Measurements from ENCODE around the gene HSD17B1. TPM values are rescaled to one million over a fixed set of nuclear protein-coding genes. Genes with fewer than 3 reads are reported as not detected.

The HSD17B1 gene
- total and polyA plus RNA-seq, 2 of the 13 experiments (the other 11 are each of a cell fraction or from before 2014, with no cell fraction given) = 0.54 to 0.93 TPM

DNA sequence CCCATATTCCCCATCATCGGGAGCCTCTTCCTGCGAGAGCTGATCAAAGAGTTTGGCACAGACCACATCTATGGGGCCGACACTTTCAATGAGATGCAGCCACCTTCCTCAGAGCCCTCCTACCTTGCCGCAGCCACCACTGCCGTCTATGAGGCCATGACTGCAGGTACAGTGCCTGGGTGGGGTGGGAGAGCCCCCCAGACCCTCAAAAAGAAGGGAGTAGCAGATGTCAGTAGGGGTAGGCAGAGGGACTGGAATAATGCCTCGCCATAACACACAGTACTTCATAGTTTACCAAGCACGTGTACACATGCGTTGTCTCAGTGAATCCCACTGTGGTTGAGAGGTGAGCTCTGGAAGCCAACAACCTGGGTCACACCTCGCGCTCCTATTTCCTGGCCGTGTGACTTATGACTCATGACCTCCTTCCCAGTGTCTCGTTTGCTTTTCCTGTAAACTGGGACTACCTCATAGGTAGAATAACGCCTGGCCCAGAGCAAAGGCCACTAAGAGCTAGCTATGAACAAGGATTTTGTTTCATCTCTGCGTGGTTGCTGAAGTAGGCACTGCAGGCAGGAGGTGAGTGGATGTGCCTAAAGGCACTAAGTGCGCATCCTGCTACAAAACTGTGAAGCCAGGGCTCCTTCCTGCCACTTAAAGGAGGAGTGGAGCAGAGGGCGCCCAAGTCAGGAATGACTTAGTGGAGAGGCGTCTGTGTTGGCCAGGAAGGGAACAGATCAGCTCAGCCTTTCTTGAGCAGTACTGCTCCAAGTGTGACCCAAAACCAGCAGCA, 11.5 kb upstream of the HSD17B1 start (continued):
- TF ChIP-seq, protein P1, sequence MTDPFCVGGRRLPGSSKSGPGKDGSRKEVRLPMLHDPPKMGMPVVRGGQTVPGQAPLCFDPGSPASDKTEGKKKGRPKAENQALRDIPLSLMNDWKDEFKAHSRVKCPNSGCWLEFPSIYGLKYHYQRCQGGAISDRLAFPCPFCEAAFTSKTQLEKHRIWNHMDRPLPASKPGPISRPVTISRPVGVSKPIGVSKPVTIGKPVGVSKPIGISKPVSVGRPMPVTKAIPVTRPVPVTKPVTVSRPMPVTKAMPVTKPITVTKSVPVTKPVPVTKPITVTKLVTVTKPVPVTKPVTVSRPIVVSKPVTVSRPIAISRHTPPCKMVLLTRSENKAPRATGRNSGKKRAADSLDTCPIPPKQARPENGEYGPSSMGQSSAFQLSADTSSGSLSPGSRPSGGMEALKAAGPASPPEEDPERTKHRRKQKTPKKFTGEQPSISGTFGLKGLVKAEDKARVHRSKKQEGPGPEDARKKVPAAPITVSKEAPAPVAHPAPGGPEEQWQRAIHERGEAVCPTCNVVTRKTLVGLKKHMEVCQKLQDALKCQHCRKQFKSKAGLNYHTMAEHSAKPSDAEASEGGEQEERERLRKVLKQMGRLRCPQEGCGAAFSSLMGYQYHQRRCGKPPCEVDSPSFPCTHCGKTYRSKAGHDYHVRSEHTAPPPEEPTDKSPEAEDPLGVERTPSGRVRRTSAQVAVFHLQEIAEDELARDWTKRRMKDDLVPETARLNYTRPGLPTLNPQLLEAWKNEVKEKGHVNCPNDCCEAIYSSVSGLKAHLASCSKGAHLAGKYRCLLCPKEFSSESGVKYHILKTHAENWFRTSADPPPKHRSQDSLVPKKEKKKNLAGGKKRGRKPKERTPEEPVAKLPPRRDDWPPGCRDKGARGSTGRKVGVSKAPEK (CRISPR knock-in tag; IDR thresholded peaks at IDR 0.05; ENCODE audit: borderline replicate concordance) = 0 out of 2 replicates have a peak, but pooled peaks have one; percentile 38
- TF ChIP-seq CHD2 (IDR thresholded peaks at IDR 0.05; ENCODE audit: low read depth, low read length) = peak; percentile 49; the same call in 1 of the 2 replicates
- peak; percentile 84 for TF ChIP-seq ZBTB38 (CRISPR knock-in tag; IDR thresholded peaks at IDR 0.05)
- no peak for TF ChIP-seq RAD51 (IDR thresholded peaks at IDR 0.05; ENCODE audit: borderline replicate concordance)
- TF ChIP-seq ZFP36L2 (CRISPR knock-in tag; IDR thresholded peaks at IDR 0.05) = no peak
- no peak for TF ChIP-seq ZNF292 (CRISPR knock-in tag; IDR thresholded peaks at IDR 0.05; ENCODE audit: borderline replicate concordance, low read depth)
- TF ChIP-seq SRY (CRISPR knock-in tag; IDR thresholded peaks at IDR 0.05) = peak; percentile 97; the same call in 1 of the 2 replicates
- no peak for TF ChIP-seq CSRNP2 (CRISPR knock-in tag; conservative IDR thresholded peaks at IDR 0.05; ENCODE audit: low read depth)
- TF ChIP-seq KDM5B (CRISPR knock-in tag; IDR thresholded peaks at IDR 0.05; ENCODE audit: borderline replicate concordance) = peak; percentile 87; the same call in 1 of the 2 replicates
- TF ChIP-seq THRA (CRISPR knock-in tag; IDR thresholded peaks at IDR 0.05; ENCODE audit: borderline replicate concordance) = peak; percentile 57; the same call in 1 of the 2 replicates
- no peak for TF ChIP-seq POGK (CRISPR knock-in tag; conservative IDR thresholded peaks at IDR 0.05)
- TF ChIP-seq ZNF205 (CRISPR knock-in tag; IDR thresholded peaks at IDR 0.05) = 0 out of 2 replicates have a peak, but pooled peaks have one; percentile 69
- TF ChIP-seq ZNF253 (CRISPR knock-in tag; IDR thresholded peaks at IDR 0.05; ENCODE audit: borderline replicate concordance) = peak; percentile 87
- TF ChIP-seq ZFYVE20 (CRISPR knock-in tag; IDR thresholded peaks at IDR 0.05; ENCODE audit: borderline replicate concordance, low read depth) = no peak
- TF ChIP-seq ZNF790 (CRISPR knock-in tag; IDR thresholded peaks at IDR 0.05; ENCODE audit: borderline replicate concordance) = peak; percentile 67; the same call in 1 of the 2 replicates
